OCI-LY1 (cell line): ENCODE data around the gene TTC39C.

Source experiments
- H2AFZ ChIP-seq: fragments of 200-600 bp; sonication (generic), shearing (Covaris generic); 2 replicates; pipeline ENCODE4 v1.6.0; 2014; ENCODE audit warnings: antibody characterized with exemption, mild to moderate bottlenecking, low read length
- H3F3A ChIP-seq: fragments of 200-600 bp; sonication (generic), shearing (Covaris generic); 2 replicates; pipeline ENCODE4 v1.6.0; 2014; ENCODE audit warnings: mild to moderate bottlenecking, antibody characterized with exemption, low read length, moderate library complexity; ENCODE audit not compliant: insufficient read depth
- H3K27ac ChIP-seq: fragments of 200-600 bp; sonication (generic); 2 replicates; pipeline ENCODE4 v1.5.1; 2014; ENCODE audit warnings: low read length, mixed run types, mild to moderate bottlenecking, low read depth; ENCODE audit not compliant: poor library complexity, severe bottlenecking
- H3K27me3 ChIP-seq: fragments of 200-600 bp; sonication (generic); 2 replicates; pipeline ENCODE4 v1.6.0; 2014; ENCODE audit warnings: antibody characterized with exemption, mild to moderate bottlenecking, low read length, moderate library complexity; ENCODE audit not compliant: insufficient read depth
- H3K36me3 ChIP-seq: fragments of 200-600 bp; sonication (generic); 2 replicates; pipeline ENCODE4 v1.6.1; 2014; ENCODE audit warnings: mild to moderate bottlenecking, antibody characterized with exemption, low read length, moderate library complexity, mixed read lengths; ENCODE audit not compliant: insufficient read depth
- H3K4me1 ChIP-seq: fragments of 200-600 bp; sonication (generic); 2 replicates; pipeline ENCODE4 v1.5.1; 2014; ENCODE audit warnings: mild to moderate bottlenecking, low read length, moderate library complexity; ENCODE audit not compliant: insufficient read depth, severe bottlenecking
- H3K4me2 ChIP-seq: fragments of 200-600 bp; sonication (generic), shearing (Covaris generic); 2 replicates; pipeline ENCODE4 v1.6.1; 2014; ENCODE audit warnings: low read length
- H3K4me3 ChIP-seq: fragments of 200-600 bp; sonication (generic); 2 replicates; pipeline ENCODE4 v1.5.1; 2014; ENCODE audit warnings: low read length, low read depth, mild to moderate bottlenecking, mixed read lengths; ENCODE audit not compliant: poor library complexity, severe bottlenecking
- H3K79me2 ChIP-seq: fragments of 200-600 bp; shearing (Covaris generic); 2 replicates; pipeline ENCODE4 v1.6.1; 2016; ENCODE audit warnings: mixed run types, low read length, mixed read lengths; ENCODE audit not compliant: insufficient read depth
- H3K9ac ChIP-seq: fragments of 200-600 bp; sonication (generic), shearing (Covaris generic); 2 replicates; pipeline ENCODE4 v1.6.1; 2014; ENCODE audit warnings: mild to moderate bottlenecking, low read length, mixed read lengths
- H3K9me2 ChIP-seq: fragments of 200-600 bp; sonication (generic), shearing (Covaris generic); 2 replicates; pipeline ENCODE4 v1.6.1; 2014; ENCODE audit warnings: low read depth, mild to moderate bottlenecking, low read length, mixed read lengths
- H3K9me3 ChIP-seq: fragments of 200-600 bp; shearing (Covaris generic); 2 replicates; pipeline ENCODE4 v1.6.1; 2014; ENCODE audit warnings: low read length, mixed read lengths
- H4K20me1 ChIP-seq: fragments of 200-600 bp; sonication (generic), shearing (Covaris generic); 2 replicates; pipeline ENCODE4 v1.6.0; 2016; ENCODE audit warnings: mild to moderate bottlenecking, low read length; ENCODE audit not compliant: insufficient read depth
- EZH2 ChIP-seq: fragments of 200-600 bp; sonication (generic), shearing (Covaris generic); IDR thresholded peaks from 2 replicates; pipeline ENCODE4 v1.8.0; 2017; ENCODE audit warnings: borderline replicate concordance, mixed run types, mild to moderate bottlenecking, antibody characterized with exemption, low read length, moderate library complexity, mixed read lengths
- TF ChIP-seq, protein P1 (sequence below): fragments of 200-600 bp; sonication (generic), shearing (Covaris generic); IDR thresholded peaks from 2 replicates; pipeline ENCODE4 v1.5.1; 2017; ENCODE audit warnings: mild to moderate bottlenecking, antibody characterized with exemption, low read length, moderate library complexity, mixed read lengths

TTC39C gene

GRCh38 chr18:24114924-24115549, 100.5 kb downstream of the TTC39C start:
- Histone ChIP-seq H3K9me3 (no peaks in the 10 kb centered on the region), H3K27me3 (no peaks in the 10 kb centered on the region), H3K79me2 (no peaks in the 10 kb centered on the region), H3K4me2 (no peak overlapping the region), H3K4me1 (no peaks in the 10 kb centered on the region), H3K27ac (no peak overlapping the region), H3F3A (no peaks in the 10 kb centered on the region), H3K9ac (no peak overlapping the region), H4K20me1 (no peaks in the 10 kb centered on the region), H3K9me2 (no peaks in the 10 kb centered on the region), H3K4me3 (no peak overlapping the region), H2AFZ (no peak overlapping the region), H3K36me3 (no peaks in the 10 kb centered on the region)
- TF ChIP-seq, protein P1, sequence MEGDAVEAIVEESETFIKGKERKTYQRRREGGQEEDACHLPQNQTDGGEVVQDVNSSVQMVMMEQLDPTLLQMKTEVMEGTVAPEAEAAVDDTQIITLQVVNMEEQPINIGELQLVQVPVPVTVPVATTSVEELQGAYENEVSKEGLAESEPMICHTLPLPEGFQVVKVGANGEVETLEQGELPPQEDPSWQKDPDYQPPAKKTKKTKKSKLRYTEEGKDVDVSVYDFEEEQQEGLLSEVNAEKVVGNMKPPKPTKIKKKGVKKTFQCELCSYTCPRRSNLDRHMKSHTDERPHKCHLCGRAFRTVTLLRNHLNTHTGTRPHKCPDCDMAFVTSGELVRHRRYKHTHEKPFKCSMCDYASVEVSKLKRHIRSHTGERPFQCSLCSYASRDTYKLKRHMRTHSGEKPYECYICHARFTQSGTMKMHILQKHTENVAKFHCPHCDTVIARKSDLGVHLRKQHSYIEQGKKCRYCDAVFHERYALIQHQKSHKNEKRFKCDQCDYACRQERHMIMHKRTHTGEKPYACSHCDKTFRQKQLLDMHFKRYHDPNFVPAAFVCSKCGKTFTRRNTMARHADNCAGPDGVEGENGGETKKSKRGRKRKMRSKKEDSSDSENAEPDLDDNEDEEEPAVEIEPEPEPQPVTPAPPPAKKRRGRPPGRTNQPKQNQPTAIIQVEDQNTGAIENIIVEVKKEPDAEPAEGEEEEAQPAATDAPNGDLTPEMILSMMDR, result no peak
- no peak for TF ChIP-seq EZH2

- no peaks in the 10 kb centered on the region for H3K79me2 ChIP-seq
- no peaks in the 10 kb centered on the region for H4K20me1 ChIP-seq
- H3K27me3 ChIP-seq, result no peaks in the 10 kb centered on the region
- TF ChIP-seq, protein P1, result no peak
- no peak for TF ChIP-seq EZH2
- H3K4me2 ChIP-seq, result no peak overlapping the region
- H3F3A ChIP-seq, result no peaks in the 10 kb centered on the region
- H3K36me3 ChIP-seq, result no peaks in the 10 kb centered on the region
- no peaks in the 10 kb centered on the region for H3K4me1 ChIP-seq
- no peaks in the 10 kb centered on the region for H3K9me2 ChIP-seq
- H3K27ac ChIP-seq, result no peak overlapping the region
- H3K9me3 ChIP-seq, result no peaks in the 10 kb centered on the region
- H3K4me3 ChIP-seq, result no peak overlapping the region
- H2AFZ ChIP-seq, result no peak overlapping the region
- no peak overlapping the region for H3K9ac ChIP-seq
Observed at GRCh38 chr18:24115628-24116027, 101.1 kb downstream of the TTC39C start.

GRCh38 chr18:24118750-24119577, 104.4 kb downstream of the TTC39C start:
- H3K27me3 ChIP-seq, result no peaks in the 10 kb centered on the region
- H2AFZ ChIP-seq, result no peak overlapping the region
- H3K9ac ChIP-seq, result no peak overlapping the region
- H3K4me2 ChIP-seq, result no peak overlapping the region
- H3K4me3 ChIP-seq, result no peak overlapping the region
- TF ChIP-seq, protein P1, result peak; percentile 82
- TF ChIP-seq EZH2, result no peak
- H3K9me3 ChIP-seq, result no peaks in the 10 kb centered on the region
- H3K79me2 ChIP-seq, result no peaks in the 10 kb centered on the region
- no peaks in the 10 kb centered on the region for H3K9me2 ChIP-seq
- no peaks in the 10 kb centered on the region for H3K4me1 ChIP-seq
- no peaks in the 10 kb centered on the region for H4K20me1 ChIP-seq
- no peaks in the 10 kb centered on the region for H3K36me3 ChIP-seq
- no peak overlapping the region for H3K27ac ChIP-seq
- no peaks in the 10 kb centered on the region for H3F3A ChIP-seq
